Fibroblast of the conjunctiva (primary cell): ENCODE measurements around the gene TARBP1.
"Not testable (repeated sequence)": the region's sequence is repeated elsewhere in the genome, so short reads cannot be mapped to it uniquely, and the experiment has no call there.

Experiments
- DNase-seq: peaks from one replicate; pipeline ENCODE4 v3.0.0-alpha.2; 2010; ENCODE audit warnings: low read depth

Gene TARBP1

GRCh38 chr1:234395297-234395696 is 83.7 kb downstream of the TARBP1 start:
- DNase-seq = no peak

- no peak for DNase-seq
Observed at GRCh38 chr1:234393190-234393589, 85.8 kb downstream of the TARBP1 start.

- DNase-seq = no peak
Observed at GRCh38 chr1:234388094-234388493, 90.9 kb downstream of the TARBP1 start.

GRCh38 chr1:234386122-234386521 is 92.9 kb downstream of the TARBP1 start:
- DNase-seq = no peak

- DNase-seq = no peak
Observed at GRCh38 chr1:234381699-234382555, 97.1 kb downstream of the TARBP1 start.

GRCh38 chr1:234379591-234380109 is 99.3 kb downstream of the TARBP1 start:
- not testable (repeated sequence) for DNase-seq

GRCh38 chr1:234375672-234376071 is 103.3 kb downstream of the TARBP1 start:
- DNase-seq = no peak

- no peak for DNase-seq
Observed at GRCh38 chr1:234373959-234374254, 105.1 kb downstream of the TARBP1 start.

GRCh38 chr1:234373064-234373958 is 105.7 kb downstream of the TARBP1 start, which contains the start of gene COA6:
TSS of gene COA6 (plus strand) at chr1:234373456. CDS start at chr1:234373467, 11 bp downstream.
- DNase-seq = peak; percentile 93

- DNase-seq = no peak
Observed at GRCh38 chr1:234372011-234372757, 106.8 kb downstream of the TARBP1 start.

- DNase-seq = no peak
Observed at GRCh38 chr1:234371414-234371813, 107.6 kb downstream of the TARBP1 start.

GRCh38 chr1:234369784-234370183 is 109.2 kb downstream of the TARBP1 start:
- no peak for DNase-seq

- no peak for DNase-seq
Observed at GRCh38 chr1:234369033-234369430, 109.9 kb downstream of the TARBP1 start.

- no peak for DNase-seq
Observed at GRCh38 chr1:234368320-234369032, 110.5 kb downstream of the TARBP1 start.

- DNase-seq = no peak
Observed at GRCh38 chr1:234362558-234362957, 116.4 kb downstream of the TARBP1 start.

GRCh38 chr1:234361102-234361603 is 117.8 kb downstream of the TARBP1 start:
- DNase-seq = no peak

GRCh38 chr1:234357831-234358230 is 121.1 kb downstream of the TARBP1 start:
- no peak for DNase-seq

GRCh38 chr1:234356615-234357269 is 122.2 kb downstream of the TARBP1 start:
- not testable (repeated sequence) for DNase-seq

GRCh38 chr1:234355782-234356510 is 123.0 kb downstream of the TARBP1 start:
- no peak for DNase-seq

- DNase-seq = no peak
Observed at GRCh38 chr1:234348964-234349363, 130.0 kb downstream of the TARBP1 start.
